GM23248 (cell line): ENCODE results near the gene KCNJ9. TPM values are rescaled to one million over a fixed set of nuclear protein-coding genes. Genes with fewer than 3 reads are reported as not detected.

Experiments
- DNase-seq: peaks from one replicate; pipeline ENCODE4 v3.0.0-alpha.2; 2015
- H2AFZ ChIP-seq: fragments of 200-600 bp; sonication (generic); 2 replicates; pipeline ENCODE4 v1.6.1; 2016; ENCODE audit warnings: antibody characterized with exemption
- H3F3A ChIP-seq: fragments of 200-600 bp; sonication (generic); 2 replicates; pipeline ENCODE4 v1.6.1; 2016; ENCODE audit warnings: mild to moderate bottlenecking, antibody characterized with exemption, mixed run types; ENCODE audit not compliant: insufficient read depth
- H3K27ac ChIP-seq: fragments of 200-600 bp; sonication (generic); 2 replicates; pipeline ENCODE4 v1.5.1; 2016; ENCODE audit warnings: mild to moderate bottlenecking
- H3K27me3 ChIP-seq: fragments of 200-600 bp; sonication (generic); replicated peaks from 2 replicates; pipeline ENCODE4 v1.6.1; 2016; ENCODE audit warnings: mild to moderate bottlenecking; ENCODE audit not compliant: insufficient read depth
- H3K36me3 ChIP-seq: fragments of 200-600 bp; sonication (generic); 2 replicates; pipeline ENCODE4 v1.6.1; 2016; ENCODE audit warnings: low read depth, mild to moderate bottlenecking
- H3K4me1 ChIP-seq: fragments of 200-600 bp; sonication (generic); 2 replicates; pipeline ENCODE4 v1.6.1; 2016; ENCODE audit warnings: mild to moderate bottlenecking; ENCODE audit not compliant: insufficient read depth
- H3K4me2 ChIP-seq: fragments of 200-600 bp; sonication (generic); one replicate; pipeline ENCODE4 v1.6.1; 2016; ENCODE audit warnings: mild to moderate bottlenecking; ENCODE audit not compliant: unreplicated experiment
- H3K4me3 ChIP-seq: fragments of 200-600 bp; sonication (generic); 2 replicates; pipeline ENCODE4 v1.5.1; 2016; ENCODE audit warnings: mild to moderate bottlenecking
- H3K79me2 ChIP-seq: fragments of 200-600 bp; sonication (generic); 2 replicates; pipeline ENCODE4 v1.6.1; 2016; ENCODE audit warnings: mild to moderate bottlenecking; ENCODE audit not compliant: insufficient read depth
- H3K9ac ChIP-seq: fragments of 200-600 bp; sonication (generic); 2 replicates; pipeline ENCODE4 v1.6.1; 2016; ENCODE audit warnings: mild to moderate bottlenecking
- H3K9me2 ChIP-seq: fragments of 200-600 bp; sonication (generic); 2 replicates; pipeline ENCODE4 v1.6.1; 2016; ENCODE audit warnings: mixed run types, mild to moderate bottlenecking, moderate library complexity; ENCODE audit not compliant: insufficient read depth
- H3K9me3 ChIP-seq: fragments of 200-600 bp; sonication (generic); one replicate; pipeline ENCODE4 v1.6.1; 2017; ENCODE audit warnings: low read depth
- H4K20me1 ChIP-seq: fragments of 200-600 bp; sonication (generic); 2 replicates; pipeline ENCODE4 v1.6.0; 2016; ENCODE audit not compliant: insufficient read depth
- EZH2 ChIP-seq: fragments of 200-600 bp; sonication (generic); IDR thresholded peaks from 2 replicates; pipeline ENCODE4 v1.6.1; 2018; ENCODE audit warnings: antibody characterized with exemption, mild to moderate bottlenecking; ENCODE audit not compliant: insufficient read depth, poor library complexity, severe bottlenecking
- EZH2phosphoT487 ChIP-seq: fragments of 200-600 bp; sonication (generic); IDR thresholded peaks from 2 replicates; pipeline ENCODE4 v1.6.1; 2018; ENCODE audit warnings: antibody characterized with exemption, moderate library complexity, mild to moderate bottlenecking, low read depth; ENCODE audit not compliant: insufficient read depth
- WGBS, 2 experiments: methylation state at CpG; one replicate each; pipeline ENCODE4 v1.1.6; 2015 to 2017; ENCODE audit warnings: low lambda C conversion rate in 2 of 2, low coverage in 1 of 2; ENCODE audit errors: missing lambda C conversion rate in 2 of 2; 5-methylcytosine and 5-hydroxymethylcytosine counted together
- in situ Hi-C: fragments of 300-500 bp; cut with MboI; formaldehyde crosslinking; loops from 2 replicates; pipeline ENCODE4 v1.15.0; 2020
- polyA plus RNA-seq: library from polyadenylated mRNA; unstranded; fragments of >200 nt; fragmentation: Nextera tagmentation; extraction: Ambion mirVana; gene quantifications from 2 replicates; pipeline ENCODE4 v1.2.1, GENCODE V29; 2016
- total RNA-seq: library from RNA; depleted of rRNA; stranded (reverse); fragments of >200 nt; shearing (Covaris generic); gene quantifications from 2 replicates; pipeline ENCODE4 v1.2.3, GENCODE V29; 2014

The KCNJ9 gene
- total and polyA plus RNA-seq, 2 experiments from 2014 or later: not detected

DNA sequence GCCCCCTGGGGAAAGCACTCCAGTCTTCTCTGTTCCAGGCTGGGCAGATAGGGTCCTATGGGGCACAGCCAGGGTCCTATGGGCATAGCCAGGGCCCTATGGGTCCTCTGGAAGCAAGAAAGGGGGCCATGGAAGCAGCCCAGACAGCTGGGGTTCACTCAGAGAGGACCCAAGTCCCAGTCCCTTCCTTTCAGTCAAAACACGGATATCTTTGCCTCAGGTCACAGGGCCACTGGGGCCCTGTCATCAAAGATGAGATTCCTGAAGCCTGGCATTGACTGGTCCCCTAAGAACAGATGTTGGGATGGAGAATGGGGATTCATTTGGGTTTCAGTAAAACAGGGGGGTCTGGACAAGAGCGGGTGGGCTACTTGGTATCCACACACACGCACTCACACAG lies 8.5 kb downstream of the KCNJ9 start:
- TF ChIP-seq EZH2phosphoT487 (no peak), EZH2 (no peak)
- in situ Hi-C loops: no loop called here
- DNase-seq: no peak
- no peaks in the 10 kb centered on the region for H3K9me3 ChIP-seq
- no peak overlapping the region for H2AFZ ChIP-seq
- H3F3A ChIP-seq: no peaks in the 10 kb centered on the region
- no peak overlapping the region for H3K4me3 ChIP-seq
- 68 to 86% methylated on average over 3 of the region's 3 CpGs for WGBS, 2 experiments
- H3K27me3 ChIP-seq: no peaks in the 10 kb centered on the region
- H3K4me1 ChIP-seq: no peaks in the 10 kb centered on the region
- no peak overlapping the region for H3K27ac ChIP-seq
- no peaks in the 10 kb centered on the region for H4K20me1 ChIP-seq
- H3K36me3 ChIP-seq: no peaks in the 10 kb centered on the region
- H3K79me2 ChIP-seq: no peaks in the 10 kb centered on the region
- no peaks in the 10 kb centered on the region for H3K9me2 ChIP-seq
- H3K4me2 ChIP-seq: no peak overlapping the region
- no peak overlapping the region for H3K9ac ChIP-seq

DNA sequence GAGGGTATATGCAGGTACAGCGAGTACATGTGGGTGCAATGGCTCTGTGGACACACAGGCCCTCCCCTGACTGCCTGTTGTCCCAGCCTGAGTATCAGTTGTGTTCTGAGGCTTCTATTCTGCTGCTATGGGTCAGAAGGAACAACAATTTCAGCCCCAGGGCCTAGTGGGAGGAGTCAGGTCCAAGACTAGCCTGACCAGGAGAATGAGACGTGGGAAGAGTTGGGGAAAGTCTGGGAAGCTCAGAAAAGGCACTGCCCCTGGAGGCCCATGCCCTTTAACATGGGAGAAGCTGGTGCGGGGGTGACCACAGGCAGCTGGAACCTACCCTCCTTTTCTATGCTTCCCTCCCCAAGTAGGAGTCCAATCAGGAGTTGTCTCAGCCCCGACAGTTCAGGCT lies 9.4 kb downstream of the KCNJ9 start:
- H3K9ac ChIP-seq: no peak overlapping the region
- no peak for DNase-seq
- H3K9me3 ChIP-seq: no peaks in the 10 kb centered on the region
- H3K4me3 ChIP-seq: no peak overlapping the region
- H3K4me1 ChIP-seq: no peaks in the 10 kb centered on the region
- WGBS, 2 experiments: 95 to 98% methylated on average over 4 of the region's 4 CpGs
- no peak overlapping the region for H3K27ac ChIP-seq
- no peaks in the 10 kb centered on the region for H3K27me3 ChIP-seq
- H4K20me1 ChIP-seq: no peaks in the 10 kb centered on the region
- in situ Hi-C loops: no loop called here
- H2AFZ ChIP-seq: no peak overlapping the region
- TF ChIP-seq EZH2phosphoT487: no peak
- no peak for TF ChIP-seq EZH2
- no peaks in the 10 kb centered on the region for H3F3A ChIP-seq
- H3K36me3 ChIP-seq: no peaks in the 10 kb centered on the region
- H3K79me2 ChIP-seq: no peaks in the 10 kb centered on the region
- H3K9me2 ChIP-seq: no peaks in the 10 kb centered on the region
- no peak overlapping the region for H3K4me2 ChIP-seq

DNA sequence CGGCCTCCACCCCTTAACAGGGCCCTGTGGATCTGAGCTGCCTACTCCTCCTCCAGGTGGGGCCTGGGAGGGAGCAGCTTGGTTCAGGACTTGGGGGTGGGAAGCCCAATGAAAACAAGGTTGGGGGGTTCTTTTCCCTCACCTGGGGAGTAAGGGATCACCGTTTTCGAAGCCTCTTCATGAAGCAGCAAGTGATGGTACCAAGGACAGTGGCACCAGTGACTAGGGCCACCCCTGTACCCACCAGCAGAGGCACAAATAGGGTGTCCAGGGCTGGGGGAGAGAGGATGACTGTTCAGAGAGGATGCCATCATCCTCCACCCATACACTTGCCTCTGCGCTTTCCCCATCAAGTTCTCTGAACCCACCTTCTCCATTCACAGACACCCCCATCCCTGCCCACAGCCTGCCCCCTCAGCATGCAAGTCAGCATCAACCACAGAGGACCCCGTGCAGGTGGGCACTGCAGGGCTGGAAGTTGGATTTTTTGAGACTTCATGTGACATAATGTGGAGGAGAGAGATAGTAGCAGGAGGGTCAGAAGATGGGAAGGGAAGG lies 10.4 kb downstream of the KCNJ9 start:
- in situ Hi-C loops: no loop called here
- WGBS, 2 experiments: 91 to 95% methylated on average over 5 of the region's 5 CpGs

DNA sequence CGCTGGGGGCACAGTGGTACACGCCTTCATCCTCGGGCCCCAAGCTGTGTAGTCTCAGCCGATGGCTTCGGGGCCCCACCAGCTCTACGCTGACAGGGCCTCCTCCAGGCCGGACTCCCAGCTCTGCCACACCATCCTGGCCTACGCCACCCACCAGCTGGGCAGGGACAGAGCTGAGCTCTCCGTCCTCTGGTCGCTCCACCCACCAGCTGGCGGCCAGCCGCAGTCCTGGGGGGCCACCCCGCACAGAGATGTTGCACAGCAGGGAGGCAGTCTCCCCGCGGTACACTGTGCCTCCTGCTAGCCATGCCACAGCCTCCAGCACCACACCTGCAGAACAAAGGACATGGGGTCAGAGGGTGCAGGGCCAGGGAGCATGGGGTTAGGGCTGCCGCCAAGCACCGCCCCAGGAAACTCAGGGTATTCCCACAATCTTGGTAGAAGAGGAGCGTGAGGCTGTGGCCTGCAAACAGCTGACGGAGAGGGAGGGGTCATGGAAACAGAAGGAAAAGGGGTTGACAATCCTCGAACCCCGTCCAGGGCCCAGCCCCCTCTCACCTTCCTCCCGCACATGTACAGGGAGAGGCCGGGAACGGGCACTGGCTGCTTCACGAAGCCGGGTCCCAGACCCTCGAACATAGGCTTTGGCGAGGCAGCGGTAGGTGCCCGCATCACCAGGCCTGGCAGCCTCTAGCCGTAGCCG lies 11.2 kb downstream of the KCNJ9 start:
- no peak for TF ChIP-seq EZH2phosphoT487
- TF ChIP-seq EZH2: no peak
- Histone ChIP-seq H3K27ac (no peak overlapping the region), H3K36me3 (no peaks in the 10 kb centered on the region), H4K20me1 (no peaks in the 10 kb centered on the region), H3K4me1 (peaks cover 11% of the 10 kb centered on the region; the same call in 1 of the 2 replicates), H3K4me2 (no peak overlapping the region), H3K9me3 (no peaks in the 10 kb centered on the region), H3F3A (0 out of 2 replicates have a peak, but pooled peaks cover 2% of the 10 kb centered on the region), H3K79me2 (no peaks in the 10 kb centered on the region), H3K27me3 (no peaks in the 10 kb centered on the region), H3K9me2 (no peaks in the 10 kb centered on the region), H3K4me3 (no peak overlapping the region), H3K9ac (no peak overlapping the region), H2AFZ (no peak overlapping the region)
- whole genome bisulfite sequencing, 2 experiments: 86 to 89% methylated on average over 30 to 32 of the region's 32 CpGs
- no peak for DNase-seq
- in situ Hi-C loops: no loop called here

More for the DNA sequence above, 10.4 kb downstream of the KCNJ9 start:
- H4K20me1 ChIP-seq: no peaks in the 10 kb centered on the region
- no peaks in the 10 kb centered on the region for H3K36me3 ChIP-seq
- H3K27me3 ChIP-seq: no peaks in the 10 kb centered on the region
- H3K9me2 ChIP-seq: no peaks in the 10 kb centered on the region
- peaks cover 3% of the 10 kb centered on the region; the same call in 1 of the 2 replicates for H3K4me1 ChIP-seq
- H3K4me2 ChIP-seq: no peak overlapping the region
- DNase-seq: no peak
- no peaks in the 10 kb centered on the region for H3K9me3 ChIP-seq
- no peak overlapping the region for H3K4me3 ChIP-seq
- no peaks in the 10 kb centered on the region for H3K79me2 ChIP-seq
- H3K27ac ChIP-seq: no peak overlapping the region
- no peaks in the 10 kb centered on the region for H3F3A ChIP-seq
- H3K9ac ChIP-seq: no peak overlapping the region
- TF ChIP-seq EZH2phosphoT487 (no peak), EZH2 (no peak)
- no peak overlapping the region for H2AFZ ChIP-seq
